ENCODE results near the gene CYP24A1. TPM values are rescaled to one million over a fixed set of nuclear protein-coding genes. Genes with fewer than 3 reads are reported as not detected.

The CYP24A1 gene
- polyA plus RNA-seq: not detected

- Mint-ChIP-seq H3K4me1 (peaks cover 0 to 15% (median 2%) of the 10 kb centered on the region in 3 donors), H3K27ac (no peak within 1 kb of the TSS), H3K4me3 (peak within 1 kb of the TSS in 3 of 4 donors; percentile 56 to 70 (median 63)), H3K36me3 (no peaks in the 10 kb centered on the region), H3K9me3 (peaks cover 0 to 1% (median 0%) of the 10 kb centered on the region in 3 donors), H3K27me3 (peaks cover 54% of the 10 kb centered on the region)
Observed at GRCh38 chr20:54173653-54174456, at the start of gene CYP24A1. Gene CYP24A1 (minus strand): TSS chr20:54173986. CDS start chr20:54173579, 407 bp downstream.

- H3K4me1 Mint-ChIP-seq: peaks cover 0 to 8% (median 0%) of the 10 kb centered on the region in 3 donors
- no peak overlapping the region for H3K27ac Mint-ChIP-seq
- peaks cover 0 to 8% (median 2%) of the 10 kb centered on the region in 3 donors for H3K9me3 Mint-ChIP-seq
- H3K36me3 Mint-ChIP-seq: no peaks in the 10 kb centered on the region
- H3K27me3 Mint-ChIP-seq: no peaks in the 10 kb centered on the region
- H3K4me3 Mint-ChIP-seq: no peak overlapping the region
Observed at GRCh38 chr20:54223285-54223684, 49.5 kb upstream of the CYP24A1 start.

GRCh38 chr20:54221996-54222890 lies 48.5 kb upstream of the CYP24A1 start:
- Mint-ChIP-seq H3K9me3 (no peaks in the 10 kb centered on the region), H3K4me1 (peaks cover 0 to 2% (median 0%) of the 10 kb centered on the region in 3 donors), H3K27me3 (no peaks in the 10 kb centered on the region), H3K27ac (no peak overlapping the region), H3K4me3 (no peak overlapping the region), H3K36me3 (no peaks in the 10 kb centered on the region)

- Mint-ChIP-seq H3K9me3 (no peaks in the 10 kb centered on the region), H3K27me3 (no peaks in the 10 kb centered on the region), H3K4me1 (peaks cover 0 to 1% (median 0%) of the 10 kb centered on the region in 3 donors), H3K4me3 (no peak overlapping the region), H3K36me3 (no peaks in the 10 kb centered on the region), H3K27ac (no peak overlapping the region)
Observed at GRCh38 chr20:54221353-54221752, 47.6 kb upstream of the CYP24A1 start.

- Mint-ChIP-seq H3K36me3 (no peaks in the 10 kb centered on the region), H3K27me3 (no peaks in the 10 kb centered on the region), H3K27ac (no peak overlapping the region), H3K4me3 (no peak overlapping the region), H3K4me1 (peaks cover 0 to 1% (median 0%) of the 10 kb centered on the region in 3 donors), H3K9me3 (no peaks in the 10 kb centered on the region)
Observed at GRCh38 chr20:54220722-54221121, 46.9 kb upstream of the CYP24A1 start.

- Mint-ChIP-seq H3K4me3 (no peak overlapping the region), H3K36me3 (no peaks in the 10 kb centered on the region), H3K9me3 (no peaks in the 10 kb centered on the region), H3K4me1 (peaks cover 0 to 1% (median 0%) of the 10 kb centered on the region in 3 donors), H3K27ac (no peak overlapping the region), H3K27me3 (no peaks in the 10 kb centered on the region)
Observed at GRCh38 chr20:54219751-54220426, 46.1 kb upstream of the CYP24A1 start.

GRCh38 chr20:54218470-54218869 lies 44.7 kb upstream of the CYP24A1 start:
- Mint-ChIP-seq H3K4me1 (peaks cover 0 to 1% (median 0%) of the 10 kb centered on the region in 3 donors), H3K27ac (no peak overlapping the region), H3K4me3 (no peak overlapping the region), H3K27me3 (no peaks in the 10 kb centered on the region), H3K36me3 (no peaks in the 10 kb centered on the region), H3K9me3 (no peaks in the 10 kb centered on the region)

GRCh38 chr20:54217762-54218161 lies 44.0 kb upstream of the CYP24A1 start:
- Mint-ChIP-seq H3K9me3 (no peaks in the 10 kb centered on the region), H3K4me1 (peaks cover 1 to 3% (median 3%) of the 10 kb centered on the region in 3 donors), H3K4me3 (no peak overlapping the region), H3K36me3 (no peaks in the 10 kb centered on the region), H3K27me3 (no peaks in the 10 kb centered on the region), H3K27ac (no peak overlapping the region)

GRCh38 chr20:54215157-54215789 lies 41.5 kb upstream of the CYP24A1 start:
- H3K9me3 Mint-ChIP-seq: no peaks in the 10 kb centered on the region
- H3K4me1 Mint-ChIP-seq: peaks cover 4 to 10% (median 6%) of the 10 kb centered on the region in 3 donors
- H3K4me3 Mint-ChIP-seq: no peak overlapping the region
- H3K27me3 Mint-ChIP-seq: no peaks in the 10 kb centered on the region
- H3K36me3 Mint-ChIP-seq: no peaks in the 10 kb centered on the region
- no peak overlapping the region for H3K27ac Mint-ChIP-seq

- Mint-ChIP-seq H3K27ac (no peak overlapping the region), H3K4me3 (no peak overlapping the region), H3K36me3 (no peaks in the 10 kb centered on the region), H3K4me1 (peaks cover 10 to 17% (median 12%) of the 10 kb centered on the region in 3 donors), H3K27me3 (no peaks in the 10 kb centered on the region), H3K9me3 (no peaks in the 10 kb centered on the region)
Observed at GRCh38 chr20:54214566-54214965, 40.8 kb upstream of the CYP24A1 start.

- Mint-ChIP-seq H3K36me3 (no peaks in the 10 kb centered on the region), H3K4me3 (no peak overlapping the region), H3K27me3 (no peaks in the 10 kb centered on the region), H3K4me1 (peaks cover 21 to 24% (median 22%) of the 10 kb centered on the region in 3 donors), H3K27ac (no peak overlapping the region), H3K9me3 (no peaks in the 10 kb centered on the region)
Observed at GRCh38 chr20:54212871-54213270, 39.1 kb upstream of the CYP24A1 start.

GRCh38 chr20:54212226-54212625 lies 38.4 kb upstream of the CYP24A1 start:
- Mint-ChIP-seq H3K36me3 (no peaks in the 10 kb centered on the region), H3K27ac (no peak overlapping the region), H3K4me3 (peak overlapping the region in 2 of 4 donors; percentile 12 to 25), H3K9me3 (no peaks in the 10 kb centered on the region), H3K4me1 (peaks cover 21 to 24% (median 22%) of the 10 kb centered on the region in 3 donors), H3K27me3 (no peaks in the 10 kb centered on the region)

GRCh38 chr20:54209216-54209813 lies 35.5 kb upstream of the CYP24A1 start:
- no peaks in the 10 kb centered on the region for H3K9me3 Mint-ChIP-seq
- H3K4me3 Mint-ChIP-seq: peak overlapping the region; percentile 81 to 91 (median 88)

More at GRCh38 chr20:54209216-54209813, 35.5 kb upstream of the CYP24A1 start:
- H3K27me3 Mint-ChIP-seq: no peaks in the 10 kb centered on the region
- peaks cover 21 to 29% (median 22%) of the 10 kb centered on the region in 3 donors for H3K4me1 Mint-ChIP-seq
- no peaks in the 10 kb centered on the region for H3K36me3 Mint-ChIP-seq
- peak overlapping the region in 1 of 3 donors; percentile 44 for H3K27ac Mint-ChIP-seq

Measured in IgD-negative memory B cell (primary cell).